GM19043 (cell line): ENCODE data around the gene MRPL28.
"Not testable (repeated sequence)": the region's sequence is repeated elsewhere in the genome, so short reads cannot be mapped to it uniquely, and the experiment has no call there.

Source experiments
- ATAC-seq: cut with Tn5 transposase; IDR thresholded peaks from one replicate; pipeline ENCODE4 v1.9.1; 2021; ENCODE audit warnings: low read depth; ENCODE audit not compliant: unreplicated experiment

The MRPL28 gene

GRCh38 chr16:374616-374926 is 4.2 kb upstream of the MRPL28 start:
- ATAC-seq: no peak

GRCh38 chr16:373848-374615 is 3.7 kb upstream of the MRPL28 start:
- no peak for ATAC-seq

DNA sequence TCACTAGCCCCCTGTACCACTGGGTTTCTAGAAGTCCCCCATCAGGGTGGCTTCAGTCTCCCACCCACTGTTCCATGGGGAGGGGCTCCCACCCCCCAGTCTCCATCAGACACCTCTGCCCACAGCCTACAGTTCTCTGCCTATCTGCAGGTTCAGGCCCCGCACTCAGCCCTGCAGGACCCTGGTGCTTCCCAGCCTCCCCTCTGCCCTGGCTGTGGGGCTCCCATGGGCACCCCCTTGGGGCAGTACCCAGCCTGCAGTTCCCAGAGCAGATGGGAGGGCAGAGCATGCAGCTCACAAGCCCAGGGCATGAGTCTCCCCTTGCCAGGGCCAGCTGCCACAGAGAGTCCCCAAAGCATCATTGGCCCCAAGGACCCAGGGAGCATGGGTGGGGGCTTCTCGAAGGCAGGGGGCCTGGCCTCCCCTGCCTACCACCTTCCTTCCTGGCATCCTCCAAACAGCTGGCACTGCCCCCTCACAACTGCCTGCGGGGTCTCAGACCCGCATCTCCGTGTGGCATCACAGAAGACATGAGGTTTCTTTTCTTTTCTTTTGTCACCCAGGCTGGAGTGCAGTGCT is 2.8 kb upstream of the MRPL28 start:
- no peak for ATAC-seq

- no peak for ATAC-seq
Observed at GRCh38 chr16:372302-372983, 2.1 kb upstream of the MRPL28 start.

DNA sequence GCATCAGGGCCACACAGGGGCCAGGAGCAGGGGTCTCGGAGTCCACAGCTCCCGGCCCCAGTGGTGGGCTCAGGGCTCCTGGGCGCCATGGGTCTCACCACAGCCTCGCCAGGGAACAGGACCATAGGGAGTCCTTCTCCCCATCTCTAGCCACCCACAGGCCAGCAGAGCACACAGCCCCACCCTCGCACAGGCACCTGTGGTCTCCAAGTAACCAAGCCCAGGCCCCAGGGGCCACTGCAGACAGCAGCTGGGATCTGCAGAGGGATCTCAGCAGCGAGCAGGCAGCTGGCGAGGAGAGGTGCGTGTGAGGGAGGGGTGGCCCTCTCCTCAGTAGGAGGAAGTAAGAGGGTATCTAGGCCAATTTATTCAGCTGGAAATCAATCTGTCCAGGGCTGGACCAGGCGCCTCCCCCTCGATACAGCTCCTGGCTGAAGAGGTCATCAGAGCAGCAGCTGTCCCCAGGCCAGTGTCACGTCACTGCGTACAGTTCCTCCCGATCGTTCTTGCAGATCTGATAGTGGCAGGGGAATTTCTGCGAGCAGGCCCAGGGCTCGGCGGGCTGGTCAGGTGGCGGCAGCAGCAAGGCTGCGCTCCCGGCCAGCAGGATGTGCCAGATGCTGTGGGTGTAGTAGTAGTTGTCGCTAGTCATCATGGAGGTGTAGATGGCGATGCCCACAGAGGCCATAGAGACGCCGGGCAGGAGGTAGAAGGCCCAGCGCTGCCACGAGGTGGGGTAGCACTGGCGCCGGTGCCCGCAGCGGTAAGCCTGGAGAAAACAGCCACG is 1.4 kb upstream of the MRPL28 start:
- ATAC-seq: no peak

- no peak for ATAC-seq
Observed at GRCh38 chr16:370979-371514, 709 bp upstream of the MRPL28 start.

- no peak for ATAC-seq
Observed at GRCh38 chr16:369866-370436, 387 bp downstream of the MRPL28 start.

- no peak for ATAC-seq
Observed at GRCh38 chr16:369275-369865, 968 bp downstream of the MRPL28 start.

DNA sequence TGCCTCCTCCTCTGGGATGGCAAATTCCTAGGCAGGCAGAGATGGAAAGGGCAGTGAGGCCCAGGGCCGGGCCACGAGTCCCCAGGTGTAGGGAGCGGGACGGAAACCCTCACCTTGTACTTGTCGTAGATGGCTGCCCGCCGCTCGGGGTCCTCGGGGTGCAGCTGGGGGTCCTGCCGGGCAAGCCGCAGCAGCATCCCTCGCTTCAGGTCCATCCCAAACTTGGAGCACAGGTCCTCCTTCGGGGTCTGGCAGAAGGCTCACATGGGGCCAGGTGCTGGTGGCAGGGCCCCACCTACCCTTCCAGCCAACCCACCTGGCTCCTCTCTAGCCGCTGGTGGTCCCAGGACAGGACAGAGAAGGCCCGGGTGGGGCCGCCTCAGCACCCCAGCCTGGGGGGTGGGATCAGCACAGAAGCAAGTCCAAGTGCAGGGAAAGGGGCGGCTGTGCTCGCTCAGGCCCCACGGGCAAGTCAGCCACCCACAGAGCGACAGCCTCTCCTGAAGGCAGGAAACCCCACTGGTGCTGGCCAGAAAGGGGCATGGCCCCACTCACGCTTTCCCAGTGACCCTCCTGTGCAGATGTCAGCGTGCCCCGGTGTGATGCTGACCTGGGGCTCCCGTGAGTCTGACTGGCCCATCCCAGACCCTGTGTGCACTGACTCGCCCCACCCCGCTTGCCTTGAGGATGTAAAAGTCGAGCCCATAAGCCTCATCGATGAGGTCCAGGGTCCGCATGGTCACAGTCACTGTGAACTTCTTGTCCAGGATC is 1.8 kb downstream of the MRPL28 start:
- ATAC-seq: no peak

GRCh38 chr16:367333-367903 is 2.9 kb downstream of the MRPL28 start:
- no peak for ATAC-seq

GRCh38 chr16:366476-366875 is 3.9 kb downstream of the MRPL28 start:
- no peak for ATAC-seq

DNA sequence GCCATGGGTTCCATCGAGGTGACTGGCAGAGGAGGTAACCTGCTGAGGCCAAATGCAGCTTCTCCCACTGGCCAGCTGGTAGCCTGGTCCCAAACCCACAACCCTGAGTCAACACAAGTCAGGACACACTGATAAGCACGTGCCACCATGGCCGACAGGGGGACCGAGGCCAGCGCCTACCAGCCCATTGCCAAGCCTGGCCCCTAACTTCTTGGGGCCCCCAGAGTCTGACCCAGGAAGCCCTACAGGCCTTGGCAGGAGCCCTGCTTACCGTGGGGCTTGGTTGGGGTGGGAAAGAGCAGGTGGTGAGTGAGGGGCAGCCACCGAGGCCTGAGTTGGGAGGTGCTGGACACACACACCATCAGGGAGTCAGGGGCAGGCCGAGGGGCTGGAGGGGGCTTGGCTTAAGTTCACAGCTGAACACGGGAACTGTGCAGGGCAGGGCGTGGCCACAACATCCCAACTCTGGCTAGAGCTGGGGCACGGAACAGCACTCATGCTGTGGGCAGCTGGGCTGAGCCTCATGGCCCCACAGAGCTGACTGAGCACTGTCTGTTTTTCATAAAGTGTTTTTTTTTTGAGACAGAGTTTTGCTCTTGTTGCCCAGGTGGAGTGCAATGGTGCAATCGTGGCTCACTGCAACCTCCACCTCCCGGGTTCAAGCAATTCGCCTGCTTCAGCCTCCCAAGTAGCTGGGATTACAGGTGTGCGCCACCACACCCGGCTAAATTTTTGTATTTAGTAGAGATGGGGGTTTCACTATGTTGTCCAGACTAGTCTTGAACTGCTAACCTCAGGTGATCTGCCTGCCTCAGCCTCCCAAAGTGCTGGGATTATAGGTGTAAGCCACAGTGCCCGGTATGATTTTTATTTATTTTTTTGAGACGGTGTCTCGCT is 5.5 kb downstream of the MRPL28 start:
- no peak for ATAC-seq

DNA sequence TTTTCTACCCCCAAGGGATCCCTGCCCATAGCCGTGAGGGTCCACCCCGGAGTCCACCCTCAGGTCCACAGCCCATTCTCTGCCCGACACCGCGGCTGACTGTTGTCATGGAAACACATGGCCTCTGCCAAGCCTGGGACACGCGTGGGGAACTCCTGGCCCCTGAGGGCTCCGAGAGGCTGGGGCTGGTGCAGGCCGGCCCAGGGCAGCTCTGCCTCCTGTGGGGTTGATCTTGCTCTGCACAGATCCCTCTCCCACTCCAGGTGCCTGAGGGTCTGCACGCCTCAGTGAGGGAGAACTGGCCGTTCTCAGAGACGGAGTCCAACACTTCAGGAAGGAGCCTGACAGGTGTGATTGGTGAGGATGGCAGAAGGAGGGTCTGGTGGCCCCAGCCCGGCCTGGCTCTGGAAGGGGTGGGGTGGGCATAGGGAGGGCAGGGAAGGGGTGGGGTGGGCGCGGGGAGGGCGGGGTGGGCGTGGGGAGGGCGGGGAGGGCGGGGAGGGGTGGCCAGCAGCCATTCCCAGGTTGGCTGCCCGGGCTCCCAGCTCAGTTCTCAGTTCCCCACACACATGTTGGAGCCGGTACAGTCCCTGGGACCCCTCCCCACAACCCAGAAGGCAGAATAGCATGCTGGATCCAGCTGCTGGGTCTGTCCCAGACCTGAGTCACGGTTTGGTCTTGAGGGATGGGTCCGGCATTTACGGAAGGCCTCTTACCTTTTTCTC is 6.4 kb downstream of the MRPL28 start:
- no peak for ATAC-seq

DNA sequence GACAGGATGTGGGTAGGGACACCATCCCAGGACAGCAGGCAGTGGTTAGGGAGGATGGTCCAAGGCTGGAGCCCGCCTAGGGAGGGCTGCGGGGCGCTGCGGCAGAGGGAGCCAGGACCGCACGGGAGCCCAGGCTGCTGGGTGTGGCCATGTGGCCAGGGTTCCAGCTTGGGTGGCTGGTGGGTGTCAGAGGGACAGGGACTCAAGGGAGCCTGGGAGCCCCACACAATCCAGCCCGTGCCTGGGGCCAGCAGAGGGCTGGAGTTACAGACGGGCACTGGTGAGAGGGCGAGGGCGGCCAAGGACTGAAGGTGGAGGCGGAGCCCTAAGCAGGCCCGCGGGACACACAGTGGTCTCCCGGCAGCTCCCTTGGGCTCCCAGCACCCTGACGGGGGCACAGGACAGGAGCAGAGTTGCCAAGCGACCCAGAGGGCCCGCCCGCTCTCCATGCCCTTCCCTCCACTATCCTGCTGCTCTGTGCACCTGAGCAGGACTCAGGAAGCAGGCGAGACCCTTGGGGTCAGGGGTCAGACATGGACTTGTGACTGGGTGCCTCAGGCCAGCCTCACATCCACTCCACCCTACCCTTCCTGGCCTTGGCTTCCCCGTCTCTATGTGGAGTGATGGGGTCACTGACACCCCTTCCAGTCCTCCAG is 7.1 kb downstream of the MRPL28 start:
- no peak for ATAC-seq

GRCh38 chr16:362702-362999 is 7.7 kb downstream of the MRPL28 start:
- not testable (repeated sequence) for ATAC-seq

- ATAC-seq: no peak
Observed at GRCh38 chr16:361872-362701, 8.3 kb downstream of the MRPL28 start.
